Loucy (cell line): Measurements from ENCODE around the gene FSHB.

Experiments used
- H2AFZ ChIP-seq: fragments of 200-600 bp; sonication (generic); 2 replicates; pipeline ENCODE4 v1.6.0; 2016; ENCODE audit warnings: antibody characterized with exemption, mild to moderate bottlenecking, low read length, moderate library complexity
- H3F3A ChIP-seq: fragments of 200-600 bp; 2 replicates; pipeline ENCODE4 v1.6.0; 2016; ENCODE audit warnings: antibody characterized with exemption, low read depth, mild to moderate bottlenecking
- H3K27me3 ChIP-seq: fragments of 200-600 bp; sonication (generic); 2 replicates; pipeline ENCODE4 v1.6.1; 2014; ENCODE audit warnings: low read length, mild to moderate bottlenecking; ENCODE audit not compliant: insufficient read depth, poor library complexity, severe bottlenecking
- H3K36me3 ChIP-seq: fragments of 200-600 bp; sonication (generic); 2 replicates; pipeline ENCODE4 v1.6.1; 2016; ENCODE audit warnings: low read length; ENCODE audit not compliant: insufficient read depth
- H3K4me1 ChIP-seq: fragments of 200-600 bp; sonication (generic); 2 replicates; pipeline ENCODE4 v1.5.1; 2014; ENCODE audit warnings: low read length, mild to moderate bottlenecking; ENCODE audit not compliant: insufficient read depth, poor library complexity, severe bottlenecking
- H3K4me2 ChIP-seq: fragments of 200-600 bp; sonication (generic); 2 replicates; pipeline ENCODE4 v1.6.0; 2014; ENCODE audit warnings: antibody characterized with exemption, low read length, low read depth, mild to moderate bottlenecking; ENCODE audit not compliant: poor library complexity, severe bottlenecking
- H3K4me3 ChIP-seq: fragments of 200-600 bp; sonication (generic); 2 replicates; pipeline ENCODE4 v1.5.1; 2014; ENCODE audit warnings: low read length, mild to moderate bottlenecking, mixed read lengths; ENCODE audit not compliant: poor library complexity, severe bottlenecking
- H3K79me2 ChIP-seq: fragments of 200-600 bp; sonication (generic); 2 replicates; pipeline ENCODE4 v1.6.1; 2014; ENCODE audit warnings: low read length; ENCODE audit not compliant: insufficient read depth
- H3K9ac ChIP-seq: fragments of 200-600 bp; sonication (generic); 2 replicates; pipeline ENCODE4 v1.6.0; 2014; ENCODE audit warnings: mild to moderate bottlenecking, low read depth, low read length, moderate library complexity; ENCODE audit not compliant: poor library complexity, severe bottlenecking
- H3K9me2 ChIP-seq: fragments of 200-600 bp; sonication (generic); replicated peaks from 2 replicates; pipeline ENCODE4 v1.6.1; 2016; ENCODE audit warnings: low read depth, low read length, mixed read lengths
- H3K9me3 ChIP-seq: fragments of 200-600 bp; sonication (generic); 2 replicates; pipeline ENCODE4 v1.6.1; 2014; ENCODE audit warnings: mild to moderate bottlenecking, antibody characterized with exemption, low read length, low read depth; ENCODE audit not compliant: insufficient read depth
- H4K20me1 ChIP-seq: fragments of 200-600 bp; sonication (generic); 2 replicates; pipeline ENCODE4 v1.6.0; 2014; ENCODE audit warnings: antibody characterized with exemption, low read length, mild to moderate bottlenecking; ENCODE audit not compliant: insufficient read depth, poor library complexity, severe bottlenecking
- EZH2phosphoT487 ChIP-seq: fragments of 200-600 bp; IDR thresholded peaks from 2 replicates; pipeline ENCODE4 v1.6.1; 2018; ENCODE audit warnings: antibody characterized with exemption, mild to moderate bottlenecking, moderate library complexity, borderline replicate concordance
- TF ChIP-seq, protein P1 (sequence below): fragments of 200-600 bp; sonication (generic); conservative IDR thresholded peaks from 2 replicates; pipeline ENCODE4 v1.5.1; 2014; ENCODE audit warnings: mild to moderate bottlenecking, antibody characterized with exemption, low read length

The FSHB gene

DNA sequence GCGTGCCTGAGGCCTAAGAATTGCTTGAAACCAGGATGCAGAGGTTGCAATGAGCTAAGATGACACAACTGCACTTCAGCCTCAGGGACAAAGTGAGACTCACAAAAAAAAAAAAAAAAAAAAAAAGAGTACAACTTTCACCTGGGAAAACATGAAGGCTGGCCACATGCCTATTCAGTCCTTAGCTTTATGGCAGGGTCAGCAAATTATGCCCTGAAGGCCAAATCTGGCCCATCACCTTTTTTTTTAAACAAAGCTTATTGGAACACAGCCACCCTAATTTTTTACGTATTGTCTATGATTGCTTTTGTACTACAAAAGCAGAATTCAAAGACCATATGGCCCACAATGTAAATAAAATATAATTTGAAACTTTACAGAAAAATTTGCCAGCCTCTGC is 8.2 kb downstream of the FSHB start:
- Histone ChIP-seq H4K20me1 (no peaks in the 10 kb centered on the region), H3K4me3 (no peak overlapping the region), H3K9me3 (no peaks in the 10 kb centered on the region), H3F3A (no peaks in the 10 kb centered on the region), H3K36me3 (no peaks in the 10 kb centered on the region), H3K9me2 (no peaks in the 10 kb centered on the region), H3K9ac (no peak overlapping the region), H3K4me1 (no peaks in the 10 kb centered on the region), H2AFZ (no peak overlapping the region), H3K27me3 (no peaks in the 10 kb centered on the region), H3K4me2 (no peak overlapping the region), H3K79me2 (no peaks in the 10 kb centered on the region)
- TF ChIP-seq EZH2phosphoT487 = no peak
- TF ChIP-seq, protein P1, sequence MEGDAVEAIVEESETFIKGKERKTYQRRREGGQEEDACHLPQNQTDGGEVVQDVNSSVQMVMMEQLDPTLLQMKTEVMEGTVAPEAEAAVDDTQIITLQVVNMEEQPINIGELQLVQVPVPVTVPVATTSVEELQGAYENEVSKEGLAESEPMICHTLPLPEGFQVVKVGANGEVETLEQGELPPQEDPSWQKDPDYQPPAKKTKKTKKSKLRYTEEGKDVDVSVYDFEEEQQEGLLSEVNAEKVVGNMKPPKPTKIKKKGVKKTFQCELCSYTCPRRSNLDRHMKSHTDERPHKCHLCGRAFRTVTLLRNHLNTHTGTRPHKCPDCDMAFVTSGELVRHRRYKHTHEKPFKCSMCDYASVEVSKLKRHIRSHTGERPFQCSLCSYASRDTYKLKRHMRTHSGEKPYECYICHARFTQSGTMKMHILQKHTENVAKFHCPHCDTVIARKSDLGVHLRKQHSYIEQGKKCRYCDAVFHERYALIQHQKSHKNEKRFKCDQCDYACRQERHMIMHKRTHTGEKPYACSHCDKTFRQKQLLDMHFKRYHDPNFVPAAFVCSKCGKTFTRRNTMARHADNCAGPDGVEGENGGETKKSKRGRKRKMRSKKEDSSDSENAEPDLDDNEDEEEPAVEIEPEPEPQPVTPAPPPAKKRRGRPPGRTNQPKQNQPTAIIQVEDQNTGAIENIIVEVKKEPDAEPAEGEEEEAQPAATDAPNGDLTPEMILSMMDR = no peak

DNA sequence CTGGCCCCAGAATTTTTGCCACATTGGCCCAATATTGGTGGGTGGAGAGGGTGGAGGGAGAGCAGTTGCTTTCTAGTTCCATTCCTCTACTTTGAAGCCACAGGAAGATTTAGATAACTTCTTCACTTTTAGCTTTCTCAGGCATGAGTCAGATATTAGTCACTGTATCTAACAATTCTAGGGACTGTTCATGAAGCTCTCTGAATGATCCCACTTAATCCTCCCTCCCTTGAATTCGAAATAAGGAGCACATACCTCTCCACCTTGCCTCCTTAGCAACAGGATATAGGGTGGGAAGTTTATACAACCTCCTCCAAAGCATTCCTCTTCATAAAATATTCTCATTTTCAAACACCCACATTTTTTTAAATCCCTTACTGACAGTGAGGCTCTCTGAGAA is 13.5 kb downstream of the FSHB start:
- H3K79me2 ChIP-seq = no peaks in the 10 kb centered on the region

DNA sequence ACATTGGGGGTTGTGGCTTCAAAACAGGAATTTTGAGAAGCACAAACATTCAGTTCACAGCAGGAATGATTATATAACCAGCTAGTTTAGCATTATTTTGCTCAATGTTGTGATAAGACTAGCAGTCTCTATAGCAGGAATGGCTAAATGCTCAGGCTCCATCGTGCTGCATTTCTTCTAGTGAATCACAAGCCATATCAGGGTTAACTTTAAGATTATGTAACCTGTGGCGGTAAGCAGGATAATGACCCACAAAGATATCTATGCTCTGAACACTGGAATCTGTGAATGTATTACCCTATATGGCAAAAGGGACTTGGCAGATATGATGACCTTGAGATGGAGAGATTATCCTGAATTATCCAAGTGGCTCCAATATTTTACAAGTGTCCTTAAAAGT is 14.8 kb downstream of the FSHB start:
- TF ChIP-seq EZH2phosphoT487 = no peak
- TF ChIP-seq, protein P1 = no peak
- Histone ChIP-seq H3K9me2 (no peaks in the 10 kb centered on the region), H3K9ac (no peak overlapping the region), H3K36me3 (no peaks in the 10 kb centered on the region), H3K4me3 (no peak overlapping the region), H3F3A (no peaks in the 10 kb centered on the region), H3K4me1 (no peaks in the 10 kb centered on the region), H3K9me3 (no peaks in the 10 kb centered on the region), H3K79me2 (no peaks in the 10 kb centered on the region), H2AFZ (no peak overlapping the region), H4K20me1 (no peaks in the 10 kb centered on the region), H3K27me3 (no peaks in the 10 kb centered on the region), H3K4me2 (no peak overlapping the region)

More for the DNA sequence above, 13.5 kb downstream of the FSHB start:
- H3K4me1 ChIP-seq = no peaks in the 10 kb centered on the region
- TF ChIP-seq EZH2phosphoT487 = no peak
- TF ChIP-seq, protein P1 = no peak
- no peak overlapping the region for H3K4me3 ChIP-seq
- no peak overlapping the region for H3K4me2 ChIP-seq
- H2AFZ ChIP-seq = no peak overlapping the region
- H3K27me3 ChIP-seq = no peaks in the 10 kb centered on the region
- no peaks in the 10 kb centered on the region for H4K20me1 ChIP-seq
- H3K36me3 ChIP-seq = no peaks in the 10 kb centered on the region
- H3K9me2 ChIP-seq = no peaks in the 10 kb centered on the region
- no peaks in the 10 kb centered on the region for H3F3A ChIP-seq
- H3K9me3 ChIP-seq = no peaks in the 10 kb centered on the region
- no peak overlapping the region for H3K9ac ChIP-seq
